ENCODE data around the gene PSKH1.
"Not testable (repeated sequence)": the region's sequence is repeated elsewhere in the genome, so short reads cannot be mapped to it uniquely, and the experiment has no call there.

The PSKH1 gene

DNA sequence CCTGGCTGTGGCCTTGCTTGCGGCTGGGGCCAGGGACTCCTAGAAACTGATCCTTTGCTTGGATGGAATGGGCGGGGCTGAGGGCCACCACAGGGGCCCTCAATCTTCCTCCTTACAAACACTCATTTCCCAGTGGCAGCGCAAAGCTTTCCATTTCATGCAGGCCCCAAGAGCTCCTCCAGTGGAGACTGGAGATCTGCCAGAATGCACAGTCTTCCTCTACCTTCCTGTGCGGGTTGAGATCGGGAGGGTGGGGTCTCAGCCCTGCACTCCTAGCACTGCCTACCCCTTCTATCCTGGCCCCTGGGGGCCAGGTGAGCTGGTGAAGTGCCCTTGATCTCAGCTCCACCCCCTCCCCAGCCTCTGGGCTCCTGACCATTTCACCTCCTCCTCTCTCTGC, 6.7 kb upstream of the PSKH1 start:
- no peak for DNase-seq (ENCODE audit: low read depth)

DNA sequence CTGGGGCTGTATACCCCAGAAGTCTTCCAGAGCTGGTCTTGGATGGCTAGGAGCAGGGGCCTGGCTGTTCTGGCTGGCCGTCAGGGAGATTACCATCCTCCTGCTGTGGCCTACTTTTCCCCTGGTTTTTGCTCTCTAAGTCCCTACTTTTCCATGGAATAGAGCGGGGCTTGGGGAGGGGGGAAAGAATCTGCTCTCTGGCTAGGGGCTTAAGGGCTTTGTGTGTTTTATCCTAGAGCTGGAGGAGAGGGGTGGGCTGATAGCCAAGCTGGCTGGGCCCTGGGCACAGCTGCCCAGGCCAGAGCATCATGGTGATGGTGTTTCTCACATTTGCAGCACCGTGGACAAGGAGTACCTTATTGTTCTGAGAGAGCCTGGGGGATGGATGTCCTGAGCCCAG, 4.7 kb upstream of the PSKH1 start:
- DNase-seq (ENCODE audit: low read depth): no peak

DNA sequence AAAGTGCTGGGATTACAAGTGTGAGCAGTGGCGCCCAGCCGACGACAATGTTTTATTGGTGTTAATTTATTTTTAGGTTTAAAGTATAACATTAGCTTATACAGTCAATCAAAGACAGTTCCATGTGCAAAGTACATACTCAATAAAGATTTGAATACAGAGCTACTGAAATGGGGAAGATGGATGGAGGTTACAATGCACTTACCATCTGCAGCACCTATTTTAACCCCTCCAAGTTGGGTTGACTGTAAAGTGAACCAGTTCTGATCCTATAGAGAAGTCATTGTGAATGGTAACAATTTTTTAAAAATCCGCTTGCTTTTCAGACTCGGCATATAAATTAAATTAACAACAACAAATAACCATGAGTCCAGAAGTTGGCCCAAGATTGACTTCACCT, 679 bp upstream of the PSKH1 start:
- DNase-seq (ENCODE audit: low read depth): no peak

DNA sequence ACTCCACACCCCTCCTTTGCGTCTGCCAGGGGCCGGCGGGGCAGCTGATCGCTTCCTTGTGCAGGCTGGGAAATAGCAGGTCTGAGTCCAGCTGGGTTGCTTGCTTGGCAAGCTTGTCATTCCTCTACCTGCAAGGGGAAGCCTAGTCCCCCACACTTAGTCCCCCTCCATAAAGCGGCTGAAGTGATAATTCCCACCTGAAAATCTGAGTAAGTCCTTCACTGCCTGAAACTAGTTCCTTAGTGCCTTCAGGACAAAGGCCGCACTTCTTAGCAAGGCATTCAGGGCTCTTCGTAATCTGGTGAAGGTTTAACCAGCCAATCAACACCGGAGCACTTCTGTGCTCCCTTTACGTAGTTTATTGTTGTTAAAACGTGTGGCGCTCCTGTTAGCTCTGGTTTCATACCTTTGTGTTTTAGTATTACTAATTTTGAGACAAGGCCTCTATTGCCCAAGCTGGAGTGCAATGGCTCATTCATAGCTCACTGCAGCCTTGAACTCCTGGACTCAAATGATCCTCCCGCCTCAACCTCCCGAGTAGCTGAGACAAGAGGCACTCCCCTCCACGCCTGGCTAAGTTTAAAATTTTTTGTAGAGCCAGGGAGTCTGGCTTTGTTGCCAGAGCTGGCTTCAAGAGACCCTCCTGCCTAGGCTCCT, 817 bp downstream of the PSKH1 start:
- no peak for DNase-seq (ENCODE audit: low read depth)

DNA sequence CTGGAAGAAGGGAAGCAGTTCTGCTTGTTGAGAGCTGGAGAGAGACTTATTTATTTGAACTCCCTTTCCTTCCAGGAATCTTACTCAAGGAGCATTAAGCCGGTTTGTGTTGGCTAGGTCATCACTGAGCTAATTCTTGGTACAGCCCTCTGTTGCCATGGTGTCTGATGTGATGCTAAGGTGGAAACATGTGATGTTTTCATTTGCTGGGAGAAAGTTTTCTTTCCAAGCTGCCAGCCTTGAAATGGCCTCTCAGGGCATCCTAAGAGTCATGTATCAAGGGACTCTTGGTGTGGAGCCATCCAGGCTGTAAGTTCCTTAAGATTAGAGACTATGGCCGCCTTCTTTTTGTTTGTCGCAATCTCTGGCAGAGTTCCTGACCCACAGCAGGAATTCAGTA, 4.2 kb downstream of the PSKH1 start:
- no peak for DNase-seq (ENCODE audit: low read depth)

DNA sequence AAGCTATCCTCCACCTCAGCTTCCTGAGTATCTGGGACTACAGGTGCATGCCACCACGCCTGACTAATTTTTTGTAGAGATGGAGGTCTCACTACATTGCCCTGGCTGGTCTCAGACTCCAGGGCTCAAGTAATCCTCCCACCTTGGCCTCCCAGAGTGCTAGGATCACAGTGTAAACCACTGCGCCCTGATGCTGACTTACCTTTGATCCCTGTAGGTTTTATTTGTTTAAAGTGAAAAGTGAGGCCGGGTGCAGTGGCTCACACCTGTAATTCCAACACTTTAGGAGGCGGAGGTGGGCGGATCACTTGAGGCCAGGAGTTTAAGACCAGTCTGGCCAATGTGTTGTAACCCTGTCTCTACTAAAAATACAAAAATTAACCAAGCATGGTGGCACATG, 8.7 kb downstream of the PSKH1 start:
- DNase-seq (ENCODE audit: low read depth): no peak

DNA sequence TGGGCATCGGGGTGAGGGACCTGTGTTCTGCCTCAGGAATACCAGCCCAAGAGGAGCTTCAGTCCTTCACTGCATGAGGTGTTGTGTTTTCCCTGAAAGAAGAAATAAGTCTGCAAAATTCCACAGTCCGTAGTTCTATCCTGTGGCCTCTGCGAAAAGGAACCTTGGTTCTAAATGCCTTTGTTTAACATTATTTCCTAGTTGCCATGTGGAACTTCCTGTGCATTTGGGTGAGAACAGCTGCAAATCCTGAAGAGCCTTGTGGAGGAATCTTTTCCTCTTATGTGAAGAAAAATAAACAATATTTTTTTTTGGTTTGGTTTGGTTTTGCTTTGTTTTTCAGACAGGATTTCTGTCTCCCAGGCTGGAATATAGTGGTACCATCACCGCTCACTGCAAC, 9.8 kb downstream of the PSKH1 start:
- DNase-seq (ENCODE audit: low read depth): no peak

DNA sequence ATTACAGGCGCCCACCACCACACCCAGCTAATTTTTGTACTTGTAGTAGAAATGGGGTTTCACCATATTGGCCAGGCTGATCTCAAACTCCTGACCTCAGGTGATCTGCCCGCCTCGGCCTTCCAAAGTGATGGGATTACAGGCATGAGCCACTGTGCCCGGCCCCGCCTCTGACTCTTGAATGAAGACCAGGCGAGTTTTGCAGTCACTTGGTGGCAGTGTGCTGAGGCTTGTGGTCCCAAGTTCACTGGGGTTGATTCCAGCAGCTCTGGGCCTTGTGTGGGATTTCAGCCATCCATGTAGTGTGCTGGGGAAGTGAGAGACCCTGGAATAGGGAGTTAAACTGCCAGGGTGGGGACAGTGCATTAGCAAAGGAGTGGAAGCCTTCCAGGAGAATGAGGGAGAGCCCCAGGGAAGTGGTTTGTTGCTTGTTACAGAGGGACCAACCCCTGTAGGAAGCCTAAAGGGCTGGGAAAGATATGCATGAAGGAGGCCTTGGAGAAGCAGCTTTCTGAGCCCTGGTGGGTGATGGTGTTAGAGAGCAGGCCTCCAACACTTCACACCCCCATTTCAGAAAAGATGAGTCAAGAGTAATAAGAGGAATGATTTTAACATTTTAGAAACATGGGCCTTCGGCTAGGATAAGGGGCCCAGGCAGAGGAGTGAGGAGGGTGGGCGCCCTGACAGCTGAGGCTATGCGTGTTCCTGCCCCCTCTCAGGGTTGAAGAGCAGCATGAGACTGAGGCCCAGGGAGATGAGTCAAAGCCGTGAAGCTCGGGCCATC, 14.5 kb downstream of the PSKH1 start:
- DNase-seq (ENCODE audit: low read depth): no peak

DNA sequence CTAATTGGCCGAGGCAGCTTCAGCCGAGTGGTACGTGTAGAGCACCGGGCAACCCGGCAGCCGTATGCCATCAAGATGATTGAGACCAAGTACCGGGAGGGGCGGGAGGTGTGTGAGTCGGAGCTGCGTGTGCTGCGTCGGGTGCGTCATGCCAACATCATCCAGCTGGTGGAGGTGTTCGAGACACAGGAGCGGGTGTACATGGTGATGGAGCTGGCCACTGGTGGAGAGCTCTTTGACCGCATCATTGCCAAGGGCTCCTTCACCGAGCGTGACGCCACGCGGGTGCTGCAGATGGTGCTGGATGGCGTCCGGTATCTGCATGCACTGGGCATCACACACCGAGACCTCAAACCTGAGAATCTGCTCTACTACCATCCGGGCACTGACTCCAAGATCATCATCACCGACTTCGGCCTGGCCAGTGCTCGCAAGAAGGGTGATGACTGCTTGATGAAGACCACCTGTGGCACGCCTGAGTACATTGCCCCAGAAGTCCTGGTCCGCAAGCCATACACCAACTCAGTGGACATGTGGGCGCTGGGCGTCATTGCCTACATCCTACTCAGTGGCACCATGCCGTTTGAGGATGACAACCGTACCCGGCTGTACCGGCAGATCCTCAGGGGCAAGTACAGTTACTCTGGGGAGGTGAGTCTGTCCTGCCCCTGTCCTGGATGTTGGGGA, 16.1 kb downstream of the PSKH1 start:
- DNase-seq (ENCODE audit: low read depth): no peak

DNA sequence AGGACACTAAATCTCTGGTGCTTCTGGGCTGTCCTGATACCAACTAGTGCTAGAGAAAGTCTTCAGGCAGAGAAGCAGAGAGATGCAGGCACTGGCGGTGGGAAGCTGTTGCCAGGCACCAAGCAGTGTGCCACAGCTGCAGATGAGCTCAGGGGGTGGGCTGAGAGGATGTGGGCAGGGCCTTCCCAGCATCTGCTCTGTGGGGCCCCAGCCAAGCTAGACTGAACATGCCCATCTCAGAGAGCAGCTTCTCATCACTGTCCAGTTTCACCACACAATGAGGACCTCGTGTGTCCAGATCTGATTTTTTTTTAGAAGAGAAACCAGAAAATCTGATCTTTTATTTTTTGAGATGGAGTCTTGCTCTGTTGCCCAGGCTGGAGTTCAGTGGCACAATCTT, 17.1 kb downstream of the PSKH1 start:
- no peak for DNase-seq (ENCODE audit: low read depth)

DNA sequence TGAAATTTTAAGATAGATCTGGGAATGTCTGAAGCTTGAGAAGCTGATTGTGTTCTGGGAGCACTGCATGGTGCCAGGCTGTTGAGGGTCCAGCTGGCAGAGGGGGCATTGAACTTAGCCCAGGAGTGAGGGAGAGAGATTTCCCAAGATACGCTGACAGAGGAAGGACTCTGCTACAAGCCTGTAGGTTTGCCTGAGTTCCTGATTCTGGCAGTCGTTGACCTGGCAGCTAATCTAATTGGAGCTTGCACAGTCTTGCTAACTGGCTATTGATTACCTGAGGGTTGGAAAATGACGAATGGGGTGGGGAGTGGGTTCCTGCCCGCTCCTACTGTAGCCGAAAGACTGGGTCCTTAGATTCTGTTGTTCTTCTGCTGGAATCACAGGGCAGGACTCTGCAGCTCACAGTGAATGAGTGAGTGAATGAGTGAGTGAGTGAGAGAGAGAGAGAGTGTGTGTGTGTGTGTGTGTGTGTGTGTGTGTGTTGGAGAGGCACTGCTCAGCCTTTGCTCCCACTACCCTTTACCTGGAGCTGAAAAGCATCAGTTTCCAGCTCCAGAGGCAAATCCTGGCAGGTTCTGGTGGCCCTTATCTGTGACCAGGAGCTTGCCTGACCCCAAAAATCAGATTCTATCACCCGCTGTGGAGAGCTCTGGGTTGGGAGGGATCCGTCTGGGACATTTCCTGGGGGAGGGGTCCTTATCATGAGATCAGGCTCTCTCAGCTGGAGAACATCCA, 21.9 kb downstream of the PSKH1 start:
- no peak for DNase-seq (ENCODE audit: low read depth)

DNA sequence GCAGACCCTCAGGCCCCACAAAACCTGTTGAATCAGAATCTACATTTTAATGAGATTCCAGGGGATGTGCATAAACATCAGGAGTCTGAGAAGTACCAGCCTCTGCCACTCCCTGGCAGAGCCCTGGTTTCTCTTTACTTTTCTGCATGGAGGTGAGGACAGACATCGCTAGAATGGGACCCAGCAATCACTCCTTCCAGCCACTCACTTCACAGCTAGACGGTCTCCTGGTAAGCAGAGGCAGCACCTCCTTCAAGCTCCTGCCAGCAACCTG, 22.4 kb downstream of the PSKH1 start:
- DNase-seq (ENCODE audit: low read depth): not testable (repeated sequence)

DNA sequence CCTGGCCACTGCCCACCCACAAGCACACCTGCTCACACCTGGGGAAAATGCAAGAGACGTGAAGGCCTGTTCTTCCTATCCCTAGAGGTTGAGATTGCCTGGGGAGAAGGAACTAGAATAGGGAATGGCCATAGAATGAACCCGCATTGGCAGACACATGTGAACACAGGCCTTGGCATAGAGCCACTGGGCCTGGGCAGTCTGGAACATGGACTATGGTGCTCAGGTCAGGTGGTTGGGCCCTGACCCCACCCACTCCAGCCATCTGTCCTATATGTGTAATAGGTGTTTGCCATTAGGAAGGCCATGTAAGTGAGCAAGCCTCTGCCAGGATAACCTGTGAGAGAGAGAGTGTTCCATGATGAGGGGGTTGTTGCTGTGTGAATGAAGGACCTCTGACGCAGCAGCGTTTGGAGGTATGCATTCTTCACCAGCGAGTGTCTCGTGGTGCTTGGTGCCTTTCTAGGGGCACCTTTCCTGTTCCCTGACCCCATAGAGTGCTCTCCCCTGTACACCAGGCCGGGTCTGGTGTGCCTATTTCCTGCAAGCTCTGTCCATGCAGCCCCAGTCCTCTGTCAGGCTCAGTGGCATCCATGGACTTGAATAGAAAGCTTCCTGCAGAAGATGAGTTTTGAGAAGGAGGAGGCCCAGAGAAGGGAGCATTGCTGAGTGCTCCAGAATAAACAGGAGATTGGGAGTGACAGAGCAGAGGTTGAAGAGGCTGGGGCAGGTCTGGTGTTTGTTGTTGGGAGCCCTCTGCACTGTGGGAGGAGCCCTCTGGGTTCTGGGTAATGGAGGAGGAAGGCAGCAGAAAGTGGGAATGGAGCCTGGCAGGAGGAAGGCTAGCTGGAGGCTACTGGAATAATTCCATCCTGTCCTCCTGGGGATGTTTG, 23.0 kb downstream of the PSKH1 start:
- DNase-seq (ENCODE audit: low read depth): no peak

DNA sequence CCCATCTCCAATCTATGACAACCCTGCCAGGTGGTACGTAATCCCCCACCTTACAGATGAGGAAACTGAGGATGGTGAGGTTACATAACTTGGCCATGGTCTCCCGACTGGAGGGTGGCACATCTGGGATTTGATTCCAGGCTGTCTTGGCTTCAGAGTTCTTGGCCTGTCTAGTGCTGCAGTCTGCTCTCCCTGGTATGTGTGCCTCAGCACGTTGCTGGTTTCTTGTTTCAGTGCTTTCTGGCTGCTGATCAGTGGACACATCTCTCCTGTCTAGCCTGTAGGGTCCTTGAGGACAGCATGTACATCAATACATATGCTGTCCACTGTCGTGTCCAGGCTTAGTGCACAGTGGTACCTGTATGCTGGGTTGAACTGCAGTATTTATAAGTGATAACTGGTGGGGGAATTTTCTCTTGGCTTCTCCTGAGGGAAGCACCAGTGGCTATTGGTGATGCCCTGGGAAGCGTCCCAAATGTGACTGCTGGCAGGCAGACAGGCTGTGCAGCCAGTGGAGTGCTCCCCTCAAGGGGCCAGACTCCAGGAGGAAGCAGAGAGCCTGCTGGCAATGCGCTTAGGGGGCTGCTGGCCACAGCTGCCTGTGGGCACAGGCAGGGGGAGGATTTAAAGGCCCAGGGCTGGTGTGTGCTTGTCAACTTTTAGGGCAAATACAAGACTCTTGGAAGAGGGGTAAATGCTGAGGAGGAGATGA, 24.2 kb downstream of the PSKH1 start:
- no peak for DNase-seq (ENCODE audit: low read depth)

DNA sequence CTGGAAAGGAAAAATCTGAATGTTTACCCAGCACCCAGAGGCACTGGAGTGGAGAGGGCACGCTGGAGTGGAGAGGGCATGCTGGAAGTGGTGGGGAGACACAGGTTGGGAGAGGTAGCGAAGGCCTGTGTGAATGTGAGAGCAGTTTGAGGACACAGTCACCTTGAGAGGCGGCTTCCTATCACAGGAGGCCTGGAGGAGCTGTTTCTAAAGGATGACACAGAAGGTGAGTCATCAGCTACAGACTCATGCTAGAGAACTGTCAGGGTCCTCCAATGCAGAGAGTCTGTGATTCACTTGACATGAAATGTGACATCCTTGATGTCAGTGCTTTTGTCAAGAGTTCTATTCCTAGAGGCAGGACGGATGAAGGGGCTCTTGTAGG, 24.8 kb downstream of the PSKH1 start:
- DNase-seq (ENCODE audit: low read depth): no peak

DNA sequence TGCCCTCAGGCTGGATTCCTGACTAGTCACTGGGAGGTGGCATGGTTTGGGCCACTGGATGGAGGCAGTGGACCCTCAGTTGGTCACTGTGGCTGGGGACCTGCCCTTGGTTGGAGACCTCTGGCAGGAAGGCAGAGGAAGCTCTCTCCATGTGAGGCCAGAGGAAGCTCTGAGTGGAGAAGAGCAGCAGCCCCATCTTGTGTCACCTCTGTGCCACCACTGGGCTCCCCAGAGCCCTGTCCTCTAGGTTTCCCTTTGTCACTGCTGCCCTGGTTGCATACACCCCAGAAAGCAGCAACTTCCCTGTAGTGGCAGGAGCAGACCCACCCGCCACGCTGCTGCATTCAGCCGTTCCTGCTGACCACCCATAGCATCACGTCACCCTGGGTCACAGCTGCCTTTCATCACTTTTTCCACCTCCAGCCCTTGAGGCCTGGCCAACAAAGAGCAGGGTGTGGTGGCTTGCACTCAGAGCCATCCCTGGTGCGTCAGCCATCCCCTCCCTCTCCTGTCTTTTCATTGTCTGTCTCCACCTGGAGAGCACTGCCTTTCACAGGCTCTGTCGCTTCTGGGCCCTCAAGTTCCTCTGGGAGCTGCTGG, 26.7 kb downstream of the PSKH1 start:
- DNase-seq (ENCODE audit: low read depth): no peak

DNA sequence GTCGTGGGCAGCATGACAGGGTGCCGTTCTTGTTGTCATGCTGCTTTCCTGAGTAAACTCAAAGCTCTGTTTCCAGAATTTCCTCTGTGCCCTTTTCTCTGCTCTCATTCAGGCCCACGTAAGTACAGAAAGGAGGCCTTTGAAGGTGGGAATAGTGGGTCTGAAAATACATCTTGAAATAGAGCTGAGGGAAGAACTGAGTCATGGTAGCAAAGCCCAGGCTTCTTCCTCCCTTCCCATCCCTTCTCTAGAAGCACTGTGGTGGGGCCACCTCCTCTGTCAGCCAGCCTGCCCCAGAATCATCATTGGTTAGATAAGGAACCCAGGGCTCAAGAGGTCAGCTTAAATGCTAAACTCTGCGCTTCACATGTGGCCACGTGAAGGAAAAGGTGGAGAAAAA, 29.2 kb downstream of the PSKH1 start:
- no peak for DNase-seq (ENCODE audit: low read depth)

DNA sequence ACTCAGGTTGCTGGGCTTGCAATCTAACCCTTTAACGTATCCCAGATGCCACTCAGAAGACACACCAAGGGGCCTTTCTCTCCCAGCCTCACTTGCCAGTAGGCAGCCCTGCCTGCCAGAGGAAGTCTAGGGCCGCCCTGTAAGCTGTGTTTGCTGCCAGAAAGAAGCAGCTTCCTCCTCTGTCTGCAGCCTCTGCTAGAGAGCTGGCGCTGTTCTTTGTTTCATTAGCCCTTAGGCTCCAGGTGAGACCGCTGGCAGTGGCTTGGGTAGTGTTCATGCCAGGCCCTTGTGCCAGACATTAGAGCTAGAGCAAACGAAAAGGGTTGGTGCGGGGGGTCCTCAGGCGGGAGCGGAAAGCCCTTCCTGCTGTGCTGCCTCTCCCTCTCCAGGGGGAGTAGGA, 29.7 kb downstream of the PSKH1 start:
- DNase-seq (ENCODE audit: low read depth): no peak

DNA sequence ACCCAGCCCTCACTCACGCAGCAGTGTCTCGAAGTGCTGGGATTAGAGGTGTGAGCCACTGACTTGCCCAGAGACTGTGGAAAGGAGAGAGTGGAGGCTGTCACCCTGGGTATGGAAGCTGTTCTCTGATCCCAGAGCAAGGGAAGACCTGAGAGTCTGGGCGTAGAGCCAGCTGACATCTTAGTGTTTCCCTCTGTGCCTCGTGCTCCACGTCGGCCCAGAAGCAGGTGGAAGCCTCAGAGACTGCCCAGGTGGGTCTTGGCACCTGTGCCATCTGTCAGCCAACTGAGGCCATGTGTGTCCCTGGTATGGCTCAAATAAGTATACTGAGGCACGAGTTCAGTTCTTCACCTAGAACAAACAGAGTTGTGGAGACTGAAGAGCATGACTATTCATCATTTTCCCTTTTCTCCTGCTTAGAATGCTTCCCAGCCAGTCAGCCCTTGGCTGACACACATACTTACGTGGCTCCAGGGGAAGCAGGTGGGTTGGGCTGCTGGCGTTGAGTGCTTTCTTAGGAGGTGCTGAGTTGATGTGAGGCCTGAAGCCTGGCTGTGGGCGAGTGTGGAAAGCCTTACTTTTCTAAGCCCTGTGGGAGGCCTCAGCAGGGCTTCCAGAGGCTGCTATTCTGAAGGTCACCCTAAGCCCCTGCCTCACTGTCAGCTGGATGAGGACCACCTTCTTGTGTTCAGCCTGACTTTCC, 30.5 kb downstream of the PSKH1 start:
- DNase-seq (ENCODE audit: low read depth): no peak

Data from GM04503 (cell line).